Esophagus muscularis mucosa (tissue), 4 donors: ENCODE measurements around the gene SLC24A3. TPM values are rescaled to one million over a fixed set of nuclear protein-coding genes. Genes with fewer than 3 reads are reported as not detected.

Source experiments
- DNase-seq: peaks from one replicate; pipeline ENCODE4 v3.0.0-alpha.2; 2017; ENCODE audit errors: extremely low spot score
- H3K27ac ChIP-seq, 4 donors: fragments of 200-600 bp; sonication (generic); replicated peaks in 1 of 4; 1 replicate in 3 of 4; 2 replicates in 1 of 4; pipeline ENCODE4 v1.5.1; 2016 to 2019; ENCODE audit warnings: mild to moderate bottlenecking in 1 of 4
- H3K27me3 ChIP-seq, 4 donors: fragments of 200-600 bp; sonication (generic); one replicate each; pipeline versions ENCODE4 v1.5.1 to v1.6.0; 2016 to 2019
- H3K36me3 ChIP-seq, 4 donors: fragments of 200-600 bp; sonication (generic); one replicate each; pipeline ENCODE4 v1.5.1; 2016 to 2019
- H3K4me1 ChIP-seq, 4 donors: fragments of 200-600 bp; sonication (generic); one replicate each; pipeline ENCODE4 v1.5.1; 2016 to 2019
- H3K4me3 ChIP-seq, 4 donors: fragments of 200-600 bp; sonication (generic); 1 replicate in 2 of 4; 2 replicates in 2 of 4; pipeline ENCODE4 v1.5.1; 2016 to 2019; ENCODE audit warnings: mild to moderate bottlenecking in 4 of 4, moderate library complexity in 1 of 4
- H3K9me3 ChIP-seq, 4 donors: fragments of 200-600 bp; sonication (generic); 1 replicate in 3 of 4; 2 replicates in 1 of 4; pipeline ENCODE4 v1.5.1; 2016 to 2019
- EP300 ChIP-seq: sonication (generic); formaldehyde crosslinking; IDR thresholded peaks from one replicate; pipeline ENCODE4 v1.6.1; 2017; ENCODE audit warnings: antibody characterized with exemption
- POLR2A ChIP-seq: fragments of 450-650 bp; IDR thresholded peaks from one replicate; pipeline ENCODE4 v1.6.1; 2017; ENCODE audit warnings: antibody characterized with exemption, moderate library complexity, mild to moderate bottlenecking, low read depth
- POLR2AphosphoS5 ChIP-seq, 2 donors: sonication (generic); formaldehyde crosslinking; IDR thresholded peaks; one replicate each; pipeline ENCODE4 v1.6.1; 2017; ENCODE audit warnings: antibody characterized with exemption in 2 of 2
- WGBS: methylation state at CpG from one replicate; pipeline ENCODE4 v1.1.5; 2018; 5-methylcytosine and 5-hydroxymethylcytosine counted together
- intact Hi-C: fragments of 100-400 bp; cut with DNase I; formaldehyde crosslinking; loops from one replicate; pipeline ENCODE4 v1.15.1; 2023
- total RNA-seq, 4 donors: library from RNA; depleted of rRNA; stranded (reverse); fragments of >200 nt; gene quantifications; one replicate each; pipeline versions ENCODE4 v1.1.0 to v1.2.1, GENCODE V29; 2016
- TF ChIP-seq, protein P1 (sequence below), 3 experiments: fragments of 200-600 bp in 2 of 3; fragments of 450-650 bp in 1 of 3; sonication (generic) in 2 of 3; IDR thresholded peaks; one replicate each; pipeline ENCODE4 v1.5.1; 2017 to 2019; ENCODE audit warnings: antibody characterized with exemption in 3 of 3, mild to moderate bottlenecking in 2 of 3, moderate library complexity in 1 of 3

Gene SLC24A3
- total RNA-seq, 4 donors from 2014 or later, result 4.6 to 11.5 (median 6.6) TPM

DNA sequence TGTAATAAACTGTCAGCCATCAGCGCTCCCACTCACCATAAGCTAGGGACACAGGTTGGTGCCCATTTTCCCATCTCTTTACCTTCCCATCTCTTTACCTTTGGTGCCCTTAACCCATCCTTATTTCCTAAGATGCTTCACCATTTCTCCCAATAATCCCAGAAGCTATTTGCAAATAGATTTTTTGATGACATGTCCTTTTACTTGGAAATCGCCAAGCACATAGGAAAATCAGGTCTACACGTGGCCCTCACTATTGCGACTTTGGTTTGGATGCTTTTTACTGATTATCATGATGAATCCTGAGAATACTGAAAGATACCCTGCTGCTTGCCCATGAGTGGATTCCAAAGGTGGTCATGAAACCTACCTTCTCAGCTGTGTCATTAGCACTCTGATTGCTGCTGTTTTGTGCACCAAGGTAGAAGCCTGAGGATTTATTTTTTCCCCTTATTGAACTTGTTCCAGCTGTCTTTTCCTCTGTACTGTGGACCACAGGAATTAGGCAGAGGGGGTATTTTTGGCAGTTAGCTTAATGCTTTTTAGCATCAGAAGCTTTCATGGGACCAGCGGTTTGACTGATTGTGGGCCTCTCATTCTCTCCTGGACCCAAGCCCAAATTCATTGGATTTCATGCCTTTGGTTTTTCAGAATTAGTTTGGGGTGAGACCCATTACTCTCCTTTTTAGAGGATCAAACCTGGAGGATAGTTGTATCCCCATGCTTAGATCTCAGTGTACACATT lies 316.0 kb downstream of the SLC24A3 start:
- H3K4me3 ChIP-seq, result no peak overlapping the region
- no peaks in the 10 kb centered on the region for H3K27me3 ChIP-seq
- no peaks in the 10 kb centered on the region for H3K36me3 ChIP-seq
- H3K9me3 ChIP-seq, result no peaks in the 10 kb centered on the region
- DNase-seq, result no peak
- TF ChIP-seq POLR2A (no peak), EP300 (no peak), POLR2AphosphoS5 (IDR thresholded peaks at IDR 0.05) (no peak)
- TF ChIP-seq, protein P1, sequence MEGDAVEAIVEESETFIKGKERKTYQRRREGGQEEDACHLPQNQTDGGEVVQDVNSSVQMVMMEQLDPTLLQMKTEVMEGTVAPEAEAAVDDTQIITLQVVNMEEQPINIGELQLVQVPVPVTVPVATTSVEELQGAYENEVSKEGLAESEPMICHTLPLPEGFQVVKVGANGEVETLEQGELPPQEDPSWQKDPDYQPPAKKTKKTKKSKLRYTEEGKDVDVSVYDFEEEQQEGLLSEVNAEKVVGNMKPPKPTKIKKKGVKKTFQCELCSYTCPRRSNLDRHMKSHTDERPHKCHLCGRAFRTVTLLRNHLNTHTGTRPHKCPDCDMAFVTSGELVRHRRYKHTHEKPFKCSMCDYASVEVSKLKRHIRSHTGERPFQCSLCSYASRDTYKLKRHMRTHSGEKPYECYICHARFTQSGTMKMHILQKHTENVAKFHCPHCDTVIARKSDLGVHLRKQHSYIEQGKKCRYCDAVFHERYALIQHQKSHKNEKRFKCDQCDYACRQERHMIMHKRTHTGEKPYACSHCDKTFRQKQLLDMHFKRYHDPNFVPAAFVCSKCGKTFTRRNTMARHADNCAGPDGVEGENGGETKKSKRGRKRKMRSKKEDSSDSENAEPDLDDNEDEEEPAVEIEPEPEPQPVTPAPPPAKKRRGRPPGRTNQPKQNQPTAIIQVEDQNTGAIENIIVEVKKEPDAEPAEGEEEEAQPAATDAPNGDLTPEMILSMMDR (IDR thresholded peaks at IDR 0.05), result no peak
- intact Hi-C loops, result no loop called here
- no peak overlapping the region for H3K27ac ChIP-seq
- H3K4me1 ChIP-seq, result peaks cover 0 to 9% (median 6%) of the 10 kb centered on the region in 4 donors
- WGBS, result 97% methylated on average over 5 of the region's 5 CpGs

DNA sequence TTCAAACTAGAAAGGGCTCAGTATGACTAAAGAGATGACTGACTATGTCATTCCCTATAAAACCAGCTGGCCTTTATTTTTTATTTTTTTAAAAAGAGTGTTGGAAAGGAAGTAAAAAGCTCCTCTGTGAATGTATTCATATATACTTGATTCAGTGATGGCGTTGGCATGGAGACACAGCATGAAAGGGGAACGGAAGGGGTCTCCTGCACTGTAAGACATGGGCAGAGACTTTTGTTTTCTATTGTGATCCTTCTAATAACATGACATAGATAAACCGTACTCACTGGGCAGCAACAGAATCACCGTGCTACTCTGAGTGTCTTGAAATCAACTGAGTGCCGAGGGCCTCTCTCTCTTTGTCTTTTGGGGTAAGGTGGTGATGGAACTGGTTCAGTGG lies 317.6 kb downstream of the SLC24A3 start:
- H3K27ac ChIP-seq, result no peak overlapping the region
- peaks cover 0 to 1% (median 0%) of the 10 kb centered on the region in 4 donors for H3K4me1 ChIP-seq
- intact Hi-C loops, result no loop called here
- H3K36me3 ChIP-seq, result no peaks in the 10 kb centered on the region
- no peaks in the 10 kb centered on the region for H3K27me3 ChIP-seq
- TF ChIP-seq EP300 (no peak), POLR2A (no peak), POLR2AphosphoS5 (IDR thresholded peaks at IDR 0.05) (no peak)
- TF ChIP-seq, protein P1 (IDR thresholded peaks at IDR 0.05), result no peak
- H3K4me3 ChIP-seq, result no peak overlapping the region
- H3K9me3 ChIP-seq, result no peaks in the 10 kb centered on the region
- DNase-seq, result no peak
- 94% methylated on average over 5 of the region's 5 CpGs for WGBS

DNA sequence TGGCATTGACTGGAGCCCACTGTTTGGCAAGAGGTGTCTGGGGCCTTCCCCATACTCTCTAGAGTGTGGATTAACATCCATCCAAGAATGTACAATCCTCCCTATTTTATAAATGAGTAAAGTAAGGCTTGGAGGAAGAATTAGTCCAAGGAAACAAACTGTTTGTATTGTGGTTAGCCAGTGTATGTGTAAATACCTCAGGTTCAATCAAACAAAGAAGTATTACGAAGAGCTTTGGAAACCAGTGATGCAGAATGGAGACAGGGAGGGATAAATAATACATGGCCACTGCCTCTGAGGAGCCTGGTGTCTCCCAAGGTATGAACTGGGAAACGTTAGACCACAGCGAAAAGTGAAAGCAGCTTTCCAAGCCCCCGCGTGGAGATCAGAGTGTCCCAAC lies 319.0 kb downstream of the SLC24A3 start:
- intact Hi-C loops, result no loop called here
- Histone ChIP-seq H3K4me3 (no peak overlapping the region), H3K36me3 (no peaks in the 10 kb centered on the region), H3K27me3 (no peaks in the 10 kb centered on the region), H3K4me1 (no peaks in the 10 kb centered on the region), H3K9me3 (no peaks in the 10 kb centered on the region), H3K27ac (no peak overlapping the region)
- TF ChIP-seq POLR2A, result no peak
- TF ChIP-seq, protein P1 (IDR thresholded peaks at IDR 0.05), result no peak
- no peak for TF ChIP-seq POLR2AphosphoS5 (IDR thresholded peaks at IDR 0.05)
- no peak for TF ChIP-seq EP300
- WGBS, result 87% methylated on average over 5 of the region's 5 CpGs
- no peak for DNase-seq

DNA sequence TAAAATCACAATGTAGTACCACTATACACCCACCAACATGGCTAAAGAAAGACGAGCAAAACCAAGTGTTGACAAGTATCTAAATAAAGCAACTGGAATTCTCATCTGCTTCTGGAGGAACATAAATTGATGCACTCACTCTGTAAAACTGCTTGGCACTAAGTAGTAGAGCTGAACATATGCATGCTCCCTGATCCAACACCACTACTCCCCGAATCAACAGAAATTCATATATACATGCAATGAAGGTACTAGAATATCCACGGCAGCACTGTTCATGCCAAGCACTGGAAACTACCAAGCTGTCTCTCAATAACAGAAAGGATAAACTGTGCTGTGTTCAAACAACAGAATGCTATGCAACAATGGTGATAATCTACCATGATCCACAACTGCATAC lies 326.1 kb downstream of the SLC24A3 start:
- Histone ChIP-seq H3K4me3 (no peak overlapping the region), H3K27ac (no peak overlapping the region), H3K9me3 (no peaks in the 10 kb centered on the region), H3K27me3 (no peaks in the 10 kb centered on the region), H3K4me1 (peaks cover 0 to 7% (median 2%) of the 10 kb centered on the region in 4 donors), H3K36me3 (no peaks in the 10 kb centered on the region)
- intact Hi-C loops, result no loop called here
- 90% methylated on average over 3 of the region's 3 CpGs for WGBS
- DNase-seq, result no peak
- TF ChIP-seq, protein P1 (IDR thresholded peaks at IDR 0.05), result no peak
- TF ChIP-seq EP300 (no peak), POLR2AphosphoS5 (IDR thresholded peaks at IDR 0.05) (no peak), POLR2A (no peak)
